ENCODE data around the gene ZNF296.

GRCh38 chr19:45121827-45122345 is 45.6 kb upstream of the ZNF296 start:
- TF ChIP-seq EZH2 (IDR thresholded peaks at IDR 0.05; ENCODE audit: low read length) (no peak), CTCF (optimal IDR thresholded peaks at IDR 0.05 in 1 of 3, IDR thresholded peaks at IDR 0.05 in 1 of 3, conservative IDR thresholded peaks at IDR 0.05 in 1 of 3; ENCODE audit: extremely low read depth in 1 of 3, insufficient read depth in 2 of 3, low read length in 3 of 3) (no peak)

Measured in keratinocyte (primary cell).